ENCODE results near the gene KCNH8. TPM values are rescaled to one million over a fixed set of nuclear protein-coding genes. Genes with fewer than 3 reads are reported as not detected.
"Not testable (repeated sequence)": the region's sequence is repeated elsewhere in the genome, so short reads cannot be mapped to it uniquely, and the experiment has no call there.

Gene KCNH8
- total and polyA plus RNA-seq, 4 donors, result 0.02 to 0.08 (median 0.05) TPM; not detected in 1

DNA sequence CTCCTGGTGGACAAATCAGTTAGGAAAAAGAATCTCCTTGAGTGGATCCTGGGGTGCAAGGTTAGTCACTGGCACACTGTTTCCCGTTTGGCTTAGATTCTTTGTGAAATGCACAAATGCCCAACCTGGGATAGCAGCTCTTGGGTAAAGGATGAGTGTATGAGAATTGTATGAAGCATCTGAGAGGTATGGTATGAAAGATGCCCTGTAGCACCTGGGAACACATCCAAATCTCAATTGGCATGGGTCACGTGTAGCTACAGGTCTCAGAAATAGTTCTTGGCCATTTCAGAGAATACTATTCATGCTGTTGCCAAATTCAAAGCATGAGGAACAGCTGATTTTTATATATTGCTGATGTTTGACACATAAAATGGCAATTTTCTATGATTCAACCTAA is 84.3 kb downstream of the KCNH8 start:
- Histone ChIP-seq H3K4me1 (ENCODE audit: control insufficient read depth in 4 of 4, insufficient read depth in 4 of 4, low read length in 3 of 4) (peaks cover 0 to 4% (median 0%) of the 10 kb centered on the region in 4 donors), H3K4me3 (ENCODE audit: low read depth in 1 of 3, low read length in 3 of 3) (no peak overlapping the region), H3K36me3 (ENCODE audit: control insufficient read depth in 4 of 4, insufficient read depth in 3 of 4, low read depth in 1 of 4, low read length in 3 of 4) (no peaks in the 10 kb centered on the region), H3K9ac (ENCODE audit: low read depth in 1 of 2, low read length in 2 of 2) (no peak overlapping the region), H3K9me3 (ENCODE audit: control insufficient read depth in 4 of 4, low read length in 3 of 4) (no peaks in the 10 kb centered on the region), H3K27me3 (ENCODE audit: control insufficient read depth in 4 of 4, insufficient read depth in 4 of 4, low read length in 3 of 4) (no peaks in the 10 kb centered on the region), H3K27ac (ENCODE audit: low read depth in 1 of 2, low read length in 2 of 2) (no peak overlapping the region)
- no peak for DNase-seq (ENCODE audit: low spot score)
- 52% methylated on average over 2 of the region's 2 CpGs for WGBS
- no peak for TF ChIP-seq JUND (IDR thresholded peaks at IDR 0.05)
- no peak for TF ChIP-seq HNF4G (IDR thresholded peaks at IDR 0.05)
- TF ChIP-seq FOXA1 (IDR thresholded peaks at IDR 0.05), result no peak
- no peak for TF ChIP-seq HNF4A (conservative IDR thresholded peaks at IDR 0.05)
- no peak for TF ChIP-seq RXRA (IDR thresholded peaks at IDR 0.05)
- no peak for TF ChIP-seq FOXA2 (IDR thresholded peaks at IDR 0.05)
- TF ChIP-seq NR2F2 (IDR thresholded peaks at IDR 0.05), result no peak
- TF ChIP-seq, protein P1, sequence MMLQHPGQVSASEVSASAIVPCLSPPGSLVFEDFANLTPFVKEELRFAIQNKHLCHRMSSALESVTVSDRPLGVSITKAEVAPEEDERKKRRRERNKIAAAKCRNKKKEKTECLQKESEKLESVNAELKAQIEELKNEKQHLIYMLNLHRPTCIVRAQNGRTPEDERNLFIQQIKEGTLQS (IDR thresholded peaks at IDR 0.05), result no peak
- TF ChIP-seq, protein P2, sequence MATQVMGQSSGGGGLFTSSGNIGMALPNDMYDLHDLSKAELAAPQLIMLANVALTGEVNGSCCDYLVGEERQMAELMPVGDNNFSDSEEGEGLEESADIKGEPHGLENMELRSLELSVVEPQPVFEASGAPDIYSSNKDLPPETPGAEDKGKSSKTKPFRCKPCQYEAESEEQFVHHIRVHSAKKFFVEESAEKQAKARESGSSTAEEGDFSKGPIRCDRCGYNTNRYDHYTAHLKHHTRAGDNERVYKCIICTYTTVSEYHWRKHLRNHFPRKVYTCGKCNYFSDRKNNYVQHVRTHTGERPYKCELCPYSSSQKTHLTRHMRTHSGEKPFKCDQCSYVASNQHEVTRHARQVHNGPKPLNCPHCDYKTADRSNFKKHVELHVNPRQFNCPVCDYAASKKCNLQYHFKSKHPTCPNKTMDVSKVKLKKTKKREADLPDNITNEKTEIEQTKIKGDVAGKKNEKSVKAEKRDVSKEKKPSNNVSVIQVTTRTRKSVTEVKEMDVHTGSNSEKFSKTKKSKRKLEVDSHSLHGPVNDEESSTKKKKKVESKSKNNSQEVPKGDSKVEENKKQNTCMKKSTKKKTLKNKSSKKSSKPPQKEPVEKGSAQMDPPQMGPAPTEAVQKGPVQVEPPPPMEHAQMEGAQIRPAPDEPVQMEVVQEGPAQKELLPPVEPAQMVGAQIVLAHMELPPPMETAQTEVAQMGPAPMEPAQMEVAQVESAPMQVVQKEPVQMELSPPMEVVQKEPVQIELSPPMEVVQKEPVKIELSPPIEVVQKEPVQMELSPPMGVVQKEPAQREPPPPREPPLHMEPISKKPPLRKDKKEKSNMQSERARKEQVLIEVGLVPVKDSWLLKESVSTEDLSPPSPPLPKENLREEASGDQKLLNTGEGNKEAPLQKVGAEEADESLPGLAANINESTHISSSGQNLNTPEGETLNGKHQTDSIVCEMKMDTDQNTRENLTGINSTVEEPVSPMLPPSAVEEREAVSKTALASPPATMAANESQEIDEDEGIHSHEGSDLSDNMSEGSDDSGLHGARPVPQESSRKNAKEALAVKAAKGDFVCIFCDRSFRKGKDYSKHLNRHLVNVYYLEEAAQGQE (IDR thresholded peaks at IDR 0.05), result no peak
- TF ChIP-seq EGR1 (IDR thresholded peaks at IDR 0.05; ENCODE audit: low read depth in 2 of 2), result no peak

GRCh38 chr3:19233882-19234784 is 85.8 kb downstream of the KCNH8 start:
- DNase-seq (ENCODE audit: low spot score); H3K4me3 ChIP-seq (ENCODE audit: low read depth in 1 of 3, low read length in 3 of 3); H3K27me3 ChIP-seq (ENCODE audit: control insufficient read depth in 4 of 4, insufficient read depth in 4 of 4, low read length in 3 of 4); H3K4me1 ChIP-seq (ENCODE audit: control insufficient read depth in 4 of 4, insufficient read depth in 4 of 4, low read length in 3 of 4); H3K9ac ChIP-seq (ENCODE audit: low read depth in 1 of 2, low read length in 2 of 2); H3K36me3 ChIP-seq (ENCODE audit: control insufficient read depth in 4 of 4, insufficient read depth in 3 of 4, low read depth in 1 of 4, low read length in 3 of 4); H3K9me3 ChIP-seq (ENCODE audit: control insufficient read depth in 4 of 4, low read length in 3 of 4); H3K27ac ChIP-seq (ENCODE audit: low read depth in 1 of 2, low read length in 2 of 2): not testable (repeated sequence)
- WGBS, result 92% methylated on average over 53 of the region's 53 CpGs

GRCh38 chr3:19248143-19248542 is 99.8 kb downstream of the KCNH8 start:
- H3K4me3 ChIP-seq (ENCODE audit: low read depth in 1 of 3, low read length in 3 of 3), result no peak overlapping the region
- no peak for DNase-seq (ENCODE audit: low spot score)
- H3K4me1 ChIP-seq (ENCODE audit: control insufficient read depth in 4 of 4, insufficient read depth in 4 of 4, low read length in 3 of 4), result no peaks in the 10 kb centered on the region
- no peaks in the 10 kb centered on the region for H3K36me3 ChIP-seq (ENCODE audit: control insufficient read depth in 4 of 4, insufficient read depth in 3 of 4, low read depth in 1 of 4, low read length in 3 of 4)
- H3K27ac ChIP-seq (ENCODE audit: low read depth in 1 of 2, low read length in 2 of 2), result no peak overlapping the region
- no peaks in the 10 kb centered on the region for H3K27me3 ChIP-seq (ENCODE audit: control insufficient read depth in 4 of 4, insufficient read depth in 4 of 4, low read length in 3 of 4)
- H3K9ac ChIP-seq (ENCODE audit: low read depth in 1 of 2, low read length in 2 of 2), result no peak overlapping the region
- no peaks in the 10 kb centered on the region for H3K9me3 ChIP-seq (ENCODE audit: control insufficient read depth in 4 of 4, low read length in 3 of 4)
- WGBS, result 64% methylated on average over 2 of the region's 2 CpGs
- TF ChIP-seq GABPA (IDR thresholded peaks at IDR 0.05 in 1 of 2, conservative IDR thresholded peaks at IDR 0.05 in 1 of 2), result no peak
- TF ChIP-seq YY1 (IDR thresholded peaks at IDR 0.05), result no peak
- TF ChIP-seq, protein P1 (IDR thresholded peaks at IDR 0.05), result no peak
- TF ChIP-seq EGR1 (IDR thresholded peaks at IDR 0.05; ENCODE audit: low read depth in 2 of 2), result no peak
- no peak for TF ChIP-seq JUND (IDR thresholded peaks at IDR 0.05)
- TF ChIP-seq HNF4A (conservative IDR thresholded peaks at IDR 0.05), result no peak
- TF ChIP-seq, protein P3, sequence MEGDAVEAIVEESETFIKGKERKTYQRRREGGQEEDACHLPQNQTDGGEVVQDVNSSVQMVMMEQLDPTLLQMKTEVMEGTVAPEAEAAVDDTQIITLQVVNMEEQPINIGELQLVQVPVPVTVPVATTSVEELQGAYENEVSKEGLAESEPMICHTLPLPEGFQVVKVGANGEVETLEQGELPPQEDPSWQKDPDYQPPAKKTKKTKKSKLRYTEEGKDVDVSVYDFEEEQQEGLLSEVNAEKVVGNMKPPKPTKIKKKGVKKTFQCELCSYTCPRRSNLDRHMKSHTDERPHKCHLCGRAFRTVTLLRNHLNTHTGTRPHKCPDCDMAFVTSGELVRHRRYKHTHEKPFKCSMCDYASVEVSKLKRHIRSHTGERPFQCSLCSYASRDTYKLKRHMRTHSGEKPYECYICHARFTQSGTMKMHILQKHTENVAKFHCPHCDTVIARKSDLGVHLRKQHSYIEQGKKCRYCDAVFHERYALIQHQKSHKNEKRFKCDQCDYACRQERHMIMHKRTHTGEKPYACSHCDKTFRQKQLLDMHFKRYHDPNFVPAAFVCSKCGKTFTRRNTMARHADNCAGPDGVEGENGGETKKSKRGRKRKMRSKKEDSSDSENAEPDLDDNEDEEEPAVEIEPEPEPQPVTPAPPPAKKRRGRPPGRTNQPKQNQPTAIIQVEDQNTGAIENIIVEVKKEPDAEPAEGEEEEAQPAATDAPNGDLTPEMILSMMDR (IDR thresholded peaks at IDR 0.05; ENCODE audit: low read depth, low read length, missing input control), result no peak
- no peak for TF ChIP-seq TAF1 (conservative IDR thresholded peaks at IDR 0.05)
- no peak for TF ChIP-seq FOXA2 (IDR thresholded peaks at IDR 0.05)
- TF ChIP-seq RAD21 (IDR thresholded peaks at IDR 0.05), result no peak
- TF ChIP-seq ZBTB33 (IDR thresholded peaks at IDR 0.05), result no peak
- TF ChIP-seq HNF4G (IDR thresholded peaks at IDR 0.05), result no peak
- no peak for TF ChIP-seq MAX (IDR thresholded peaks at IDR 0.05)
- TF ChIP-seq RXRA (IDR thresholded peaks at IDR 0.05), result no peak
